HEK293 (cell line): ENCODE data around the gene SSTR4.

Experiments
- CTCF ChIA-PET: fragments of 350-600 bp; formaldehyde crosslinking; extraction: SDS; loops from one replicate; lab custom pipeline; 2021; ENCODE audit warnings: antibody characterized with exemption; lab: Yijun Ruan, JAX
- POLR2A ChIA-PET: fragments of 300-600 bp; formaldehyde crosslinking; extraction: SDS; loops from one replicate; lab custom pipeline; 2020; ENCODE audit warnings: antibody characterized with exemption, inconsistent platforms; lab: Yijun Ruan, JAX
- H3K27ac ChIP-seq: fragments of 200-500 bp; sonication (Bioruptor generic); 2 replicates; pipeline ENCODE4 v1.5.1; 2014; ENCODE audit warnings: low read depth, low read length, control low read depth, inconsistent platforms; ENCODE audit errors: extremely low read depth
- H3K36me3 ChIP-seq, 2 experiments: fragments of 200-500 bp in 1 of 2; sonication (Bioruptor generic) in 1 of 2; 1 replicate in 1 of 2; 2 replicates in 1 of 2; pipeline ENCODE4 v1.5.1; 2014 to 2017; ENCODE audit warnings: inconsistent platforms in 2 of 2, low read length in 2 of 2; ENCODE audit not compliant: control insufficient read depth in 2 of 2, insufficient read depth in 1 of 2
- H3K4me1 ChIP-seq: fragments of 200-500 bp; sonication (Bioruptor generic); 2 replicates; pipeline ENCODE4 v1.5.1; 2014; ENCODE audit warnings: mild to moderate bottlenecking, low read length, inconsistent platforms; ENCODE audit not compliant: control insufficient read depth, insufficient read depth
- H3K4me3 ChIP-seq: 2 replicates; pipeline ENCODE4 v1.5.1; 2011; ENCODE audit warnings: low read depth, mild to moderate bottlenecking, control low read depth, low read length, moderate library complexity
- H3K9me3 ChIP-seq: fragments of 200-500 bp; sonication (Bioruptor generic); 2 replicates; pipeline ENCODE4 v1.5.1; 2014; ENCODE audit warnings: low read depth, low read length, inconsistent platforms; ENCODE audit not compliant: control insufficient read depth, insufficient read depth
- HOXC10 ChIP-seq: sonication (generic); formaldehyde crosslinking; IDR thresholded peaks from 2 replicates; pipeline ENCODE4 v1.8.1; 2023; ENCODE audit warnings: mild to moderate bottlenecking, missing genetic modification reagents
- INSM2 ChIP-seq: fragments of 450-650 bp; formaldehyde crosslinking; IDR thresholded peaks from 2 replicates; pipeline ENCODE4 v1.5.1; 2016; ENCODE audit warnings: missing biosample characterization, missing genetic modification characterization
- MEIS1 ChIP-seq: sonication (generic); formaldehyde crosslinking; IDR thresholded peaks from 2 replicates; pipeline ENCODE4 v1.8.1; 2022; ENCODE audit warnings: missing genetic modification reagents, mild to moderate bottlenecking, borderline replicate concordance
- PRDM4 ChIP-seq: fragments of 450-650 bp; formaldehyde crosslinking; IDR thresholded peaks from 2 replicates; pipeline ENCODE4 v1.5.1; 2017; ENCODE audit warnings: missing biosample characterization, missing genetic modification characterization
- ZBTB20 ChIP-seq: fragments of 450-650 bp; formaldehyde crosslinking; IDR thresholded peaks from 2 replicates; pipeline ENCODE4 v1.5.1; 2016; ENCODE audit warnings: missing biosample characterization, missing genetic modification characterization
- ZBTB21 ChIP-seq: fragments of 450-650 bp; formaldehyde crosslinking; IDR thresholded peaks from 2 replicates; pipeline ENCODE4 v1.5.1; 2017; ENCODE audit warnings: missing biosample characterization, missing genetic modification characterization
- ZBTB44 ChIP-seq: fragments of 450-650 bp; IDR thresholded peaks from 2 replicates; pipeline ENCODE4 v1.5.1; 2018; ENCODE audit warnings: missing biosample characterization, mild to moderate bottlenecking, missing genetic modification characterization
- ZFP37 ChIP-seq: fragments of 450-650 bp; formaldehyde crosslinking; IDR thresholded peaks from 2 replicates; pipeline ENCODE4 v1.5.1; 2016; ENCODE audit warnings: missing biosample characterization, missing genetic modification characterization
- ZNF132 ChIP-seq: fragments of 450-650 bp; formaldehyde crosslinking; IDR thresholded peaks from 2 replicates; pipeline ENCODE4 v1.5.1; 2017; ENCODE audit warnings: missing biosample characterization, missing genetic modification characterization, borderline replicate concordance
- ZNF324 ChIP-seq: fragments of 450-650 bp; formaldehyde crosslinking; IDR thresholded peaks from 2 replicates; pipeline ENCODE4 v1.5.1; 2016; ENCODE audit warnings: missing biosample characterization, missing genetic modification characterization
- ZNF354C ChIP-seq: fragments of 450-650 bp; formaldehyde crosslinking; IDR thresholded peaks from 2 replicates; pipeline ENCODE4 v1.5.1; 2016; ENCODE audit warnings: missing biosample characterization, missing genetic modification characterization, low read depth, borderline replicate concordance
- ZNF366 ChIP-seq: fragments of 450-650 bp; formaldehyde crosslinking; conservative IDR thresholded peaks from 2 replicates; pipeline ENCODE4 v1.5.1; 2016; ENCODE audit warnings: missing biosample characterization, missing genetic modification characterization
- ZNF391 ChIP-seq: fragments of 450-650 bp; formaldehyde crosslinking; IDR thresholded peaks from 2 replicates; pipeline ENCODE4 v1.5.1; 2016; ENCODE audit warnings: low read depth, missing biosample characterization, missing genetic modification characterization, borderline replicate concordance
- ZNF449 ChIP-seq: fragments of 450-650 bp; formaldehyde crosslinking; IDR thresholded peaks from 2 replicates; pipeline ENCODE4 v1.5.1; 2017; ENCODE audit warnings: missing biosample characterization, mild to moderate bottlenecking, missing genetic modification characterization, moderate library complexity
- ZNF488 ChIP-seq: fragments of 450-650 bp; formaldehyde crosslinking; IDR thresholded peaks from 2 replicates; pipeline ENCODE4 v1.5.1; 2016; ENCODE audit warnings: missing biosample characterization, missing genetic modification characterization
- ZNF560 ChIP-seq: fragments of 450-650 bp; formaldehyde crosslinking; IDR thresholded peaks from 2 replicates; pipeline ENCODE4 v1.5.1; 2017; ENCODE audit warnings: missing biosample characterization, missing genetic modification characterization, borderline replicate concordance
- ZNF629 ChIP-seq: fragments of 450-650 bp; formaldehyde crosslinking; IDR thresholded peaks from 2 replicates; pipeline ENCODE4 v1.5.1; 2017; ENCODE audit warnings: missing biosample characterization, missing genetic modification characterization
- ZSCAN30 ChIP-seq: fragments of 450-650 bp; IDR thresholded peaks from 2 replicates; pipeline ENCODE4 v1.5.1; 2018; ENCODE audit warnings: missing biosample characterization, mild to moderate bottlenecking, missing genetic modification characterization, moderate library complexity
- ZSCAN5A ChIP-seq: fragments of 450-650 bp; formaldehyde crosslinking; IDR thresholded peaks from 2 replicates; pipeline ENCODE4 v1.5.1; 2016; ENCODE audit warnings: missing biosample characterization, missing genetic modification characterization

Gene SSTR4

GRCh38 chr20:23003077-23003635 lies 32.0 kb upstream of the SSTR4 start (continued):
- TF ChIP-seq ZSCAN5A: no peak
- TF ChIP-seq, all 188 proteins: peak for 0

- no peak overlapping the region for H3K27ac ChIP-seq
- CTCF ChIA-PET: no interaction called here
- H3K4me3 ChIP-seq: no peak overlapping the region
- H3K4me1 ChIP-seq: no peaks in the 10 kb centered on the region
- H3K36me3 ChIP-seq: no peaks in the 10 kb centered on the region
- TF ChIP-seq ZBTB44 (no peak), ZFP37 (tag by site-specific recombination) (no peak), ZNF324 (tag by site-specific recombination) (no peak), ZBTB21 (tag by site-specific recombination) (no peak), ZNF560 (tag by site-specific recombination) (no peak), ZNF391 (tag by site-specific recombination) (no peak), MEIS1 (CRISPR knock-in tag) (no peak), PRDM4 (tag by site-specific recombination) (no peak), ZNF132 (no peak), INSM2 (tag by site-specific recombination) (no peak)
- POLR2A ChIA-PET: no interaction called here
- no peaks in the 10 kb centered on the region for H3K9me3 ChIP-seq
Observed at GRCh38 chr20:23003881-23004460, 31.1 kb upstream of the SSTR4 start.

GRCh38 chr20:23005776-23006175 lies 29.3 kb upstream of the SSTR4 start:
- no peaks in the 10 kb centered on the region for H3K9me3 ChIP-seq
- H3K27ac ChIP-seq: no peak overlapping the region
- no peaks in the 10 kb centered on the region for H3K36me3 ChIP-seq
- H3K4me3 ChIP-seq: no peak overlapping the region
- H3K4me1 ChIP-seq: no peaks in the 10 kb centered on the region
- TF ChIP-seq ZBTB20: no peak
- TF ChIP-seq ZNF449 (tag by site-specific recombination): no peak
- no peak for TF ChIP-seq ZNF629 (tag by site-specific recombination)
- no peak for TF ChIP-seq HOXC10 (CRISPR knock-in tag)
- TF ChIP-seq ZNF354C (tag by site-specific recombination): no peak
- no peak for TF ChIP-seq ZSCAN30
- TF ChIP-seq ZNF488 (tag by site-specific recombination): no peak
- TF ChIP-seq ZNF366: peak; percentile 67
- TF ChIP-seq, all 188 proteins: peak for 1
- ChIA-PET CTCF (no interaction called here), POLR2A (no interaction called here)
